CD14-positive monocyte (primary cell): ENCODE results near the gene ITGA11. TPM values are rescaled to one million over a fixed set of nuclear protein-coding genes. Genes with fewer than 3 reads are reported as not detected.

Experiments used
- DNase-seq, 3 donors: peaks; one replicate each; pipeline ENCODE4 v3.0.0-alpha.2; 2011 to 2022
- H2AFZ ChIP-seq: 2 replicates; pipeline ENCODE4 v1.6.0; 2012; ENCODE audit warnings: mild to moderate bottlenecking, low read depth, low read length, inconsistent platforms; ENCODE audit not compliant: insufficient read depth, poor library complexity, severe bottlenecking
- H3K27ac ChIP-seq, 2 donors: 1 replicate in 1 of 2; 2 replicates in 1 of 2; pipeline ENCODE4 v1.5.1; 2012 to 2013; ENCODE audit warnings: low read length in 2 of 2, control low read depth in 1 of 2, inconsistent platforms in 1 of 2, low read depth in 1 of 2, mild to moderate bottlenecking in 1 of 2
- H3K27me3 ChIP-seq, 2 donors: one replicate each; pipeline versions ENCODE4 v1.6.0 to v1.6.1; 2011 to 2013; ENCODE audit warnings: low read length in 2 of 2; ENCODE audit not compliant: control insufficient read depth in 2 of 2, insufficient read depth in 2 of 2
- H3K36me3 ChIP-seq, 2 donors: replicated peaks in 1 of 2; 1 replicate in 1 of 2; 2 replicates in 1 of 2; pipeline versions ENCODE4 v1.5.1 to v1.6.1; 2012 to 2013; ENCODE audit warnings: low read length in 2 of 2, control low read depth in 1 of 2, inconsistent platforms in 1 of 2, mild to moderate bottlenecking in 1 of 2; ENCODE audit not compliant: insufficient read depth in 2 of 2, control insufficient read depth in 1 of 2
- H3K4me1 ChIP-seq, 2 donors: 1 replicate in 1 of 2; 2 replicates in 1 of 2; pipeline versions ENCODE4 v1.5.1 to v1.6.1; 2012 to 2013; ENCODE audit warnings: low read length in 2 of 2, control low read depth in 1 of 2, inconsistent platforms in 1 of 2, mild to moderate bottlenecking in 1 of 2, moderate library complexity in 1 of 2; ENCODE audit not compliant: insufficient read depth in 2 of 2, control insufficient read depth in 1 of 2
- H3K4me2 ChIP-seq: replicated peaks from 2 replicates; pipeline ENCODE3; 2012; ENCODE audit warnings: low read length, moderate library complexity, mild to moderate bottlenecking; ENCODE audit not compliant: poor library complexity, severe bottlenecking; ENCODE audit errors: extremely low read depth
- H3K4me3 ChIP-seq, 3 experiments: fragments of 200-600 bp in 1 of 3; sonication (generic) in 1 of 3; replicated peaks in 1 of 3; 1 replicate in 2 of 3; 2 replicates in 1 of 3; pipeline ENCODE4 v1.5.1; 2011 to 2013; ENCODE audit warnings: low read length in 3 of 3, mild to moderate bottlenecking in 3 of 3, control low read depth in 2 of 3, low read depth in 2 of 3, inconsistent platforms in 1 of 3, moderate library complexity in 1 of 3
- H3K79me2 ChIP-seq: 2 replicates; pipeline ENCODE4 v1.6.0; 2012; ENCODE audit warnings: mild to moderate bottlenecking, control low read depth, inconsistent platforms, low read length, moderate library complexity; ENCODE audit not compliant: insufficient read depth
- H3K9ac ChIP-seq: 2 replicates; pipeline ENCODE4 v1.6.0; 2017; ENCODE audit warnings: low read length, mild to moderate bottlenecking; ENCODE audit not compliant: insufficient read depth, poor library complexity, severe bottlenecking
- H3K9me3 ChIP-seq, 2 donors: replicated peaks in 1 of 2; 1 replicate in 1 of 2; 2 replicates in 1 of 2; pipeline versions ENCODE4 v1.5.1 to v1.6.1; 2012 to 2013; ENCODE audit warnings: low read length in 2 of 2, control low read depth in 1 of 2; ENCODE audit not compliant: control insufficient read depth in 1 of 2, insufficient read depth in 1 of 2
- H4K20me1 ChIP-seq: 2 replicates; pipeline ENCODE4 v1.6.0; 2012; ENCODE audit warnings: mild to moderate bottlenecking, low read length, control low read depth, moderate library complexity; ENCODE audit not compliant: insufficient read depth
- H3K27ac Mint-ChIP-seq, 7 donors: one replicate each; pipeline ENCODE4 v1.8.0; 2020; ENCODE audit warnings: mild to moderate bottlenecking in 7 of 7, mixed read lengths in 7 of 7, moderate library complexity in 6 of 7, inconsistent platforms in 2 of 7
- H3K27me3 Mint-ChIP-seq, 3 donors: one replicate each; pipeline ENCODE4 v1.8.0; 2021 to 2022; ENCODE audit warnings: low read depth in 3 of 3, mild to moderate bottlenecking in 3 of 3, mixed read lengths in 3 of 3, moderate library complexity in 3 of 3, inconsistent platforms in 1 of 3
- H3K36me3 Mint-ChIP-seq, 2 donors: one replicate each; pipeline ENCODE4 v1.8.0; 2020; ENCODE audit warnings: mixed read lengths in 2 of 2, inconsistent platforms in 1 of 2, mild to moderate bottlenecking in 1 of 2
- H3K4me1 Mint-ChIP-seq: one replicate; pipeline ENCODE4 v1.8.0; 2020; ENCODE audit warnings: mild to moderate bottlenecking, mixed read lengths
- H3K4me3 Mint-ChIP-seq, 2 donors: one replicate each; pipeline ENCODE4 v1.8.0; 2020; ENCODE audit warnings: mild to moderate bottlenecking in 2 of 2, mixed read lengths in 2 of 2, moderate library complexity in 1 of 2
- H3K9me3 Mint-ChIP-seq, 7 donors: one replicate each; pipeline ENCODE4 v1.8.0; 2020 to 2022; ENCODE audit warnings: mixed read lengths in 7 of 7, mild to moderate bottlenecking in 6 of 7, moderate library complexity in 6 of 7, inconsistent platforms in 2 of 7
- WGBS: methylation state at CpG from one replicate; pipeline ENCODE4 v1.1.5; 2013; ENCODE audit warnings: missing lambda C conversion rate; ENCODE audit not compliant: insufficient coverage; 5-methylcytosine and 5-hydroxymethylcytosine counted together
- intact Hi-C, 2 donors: fragments of 100-400 bp; cut with micrococcal nuclease; formaldehyde crosslinking; loops; one replicate each; pipeline versions ENCODE4 v1.15.0 to v1.15.1; 2023
- polyA plus RNA-seq, 3 donors: library from polyadenylated mRNA; depleted of rRNA in 1 of 3; unstranded in 2 of 3; stranded (reverse) in 1 of 3; fragments of 300-500 nt in 2 of 3; fragments of >200 nt in 1 of 3; fragmentation: Illumina TruSeq in 2 of 3; gene quantifications; 1 replicate in 2 of 3; 2 replicates in 1 of 3; pipeline ENCODE4 v1.2.3, GENCODE V29; 2012 to 2021
- TF ChIP-seq, protein P1 (sequence below): fragments of 200-600 bp; IDR thresholded peaks from one replicate; pipeline ENCODE4 v1.8.0; 2022; ENCODE audit warnings: antibody characterized with exemption, mild to moderate bottlenecking

The ITGA11 gene
- polyA plus RNA-seq, 3 donors, result under 0.01 to 0.01 TPM; not detected in 1

GRCh38 chr15:68427963-68428362 lies 4.0 kb downstream of the ITGA11 start:
- Histone ChIP-seq H3K36me3 (no peaks in the 10 kb centered on the region), H3K27me3 (peaks cover 29 to 42% of the 10 kb centered on the region in 2 donors), H3K4me1 (peaks cover 8 to 13% of the 10 kb centered on the region in 2 donors), H3K4me3 (no peak overlapping the region), H3K27ac (no peak overlapping the region), H2AFZ (no peak overlapping the region), H3K9ac (no peak overlapping the region), H4K20me1 (no peaks in the 10 kb centered on the region), H3K79me2 (no peaks in the 10 kb centered on the region), H3K9me3 (peaks cover 3 to 12% of the 10 kb centered on the region in 2 donors), H3K4me2 (no peak overlapping the region)
- Mint-ChIP-seq H3K36me3 (no peaks in the 10 kb centered on the region), H3K4me3 (no peak overlapping the region), H3K4me1 (peaks cover 4% of the 10 kb centered on the region), H3K27me3 (peaks cover 42 to 52% (median 50%) of the 10 kb centered on the region in 3 donors), H3K9me3 (peaks cover 0 to 7% (median 0%) of the 10 kb centered on the region in 7 donors), H3K27ac (no peak overlapping the region)
- WGBS, result no CpG with 5 or more reads among the region's 1 CpG
- TF ChIP-seq, protein P1, sequence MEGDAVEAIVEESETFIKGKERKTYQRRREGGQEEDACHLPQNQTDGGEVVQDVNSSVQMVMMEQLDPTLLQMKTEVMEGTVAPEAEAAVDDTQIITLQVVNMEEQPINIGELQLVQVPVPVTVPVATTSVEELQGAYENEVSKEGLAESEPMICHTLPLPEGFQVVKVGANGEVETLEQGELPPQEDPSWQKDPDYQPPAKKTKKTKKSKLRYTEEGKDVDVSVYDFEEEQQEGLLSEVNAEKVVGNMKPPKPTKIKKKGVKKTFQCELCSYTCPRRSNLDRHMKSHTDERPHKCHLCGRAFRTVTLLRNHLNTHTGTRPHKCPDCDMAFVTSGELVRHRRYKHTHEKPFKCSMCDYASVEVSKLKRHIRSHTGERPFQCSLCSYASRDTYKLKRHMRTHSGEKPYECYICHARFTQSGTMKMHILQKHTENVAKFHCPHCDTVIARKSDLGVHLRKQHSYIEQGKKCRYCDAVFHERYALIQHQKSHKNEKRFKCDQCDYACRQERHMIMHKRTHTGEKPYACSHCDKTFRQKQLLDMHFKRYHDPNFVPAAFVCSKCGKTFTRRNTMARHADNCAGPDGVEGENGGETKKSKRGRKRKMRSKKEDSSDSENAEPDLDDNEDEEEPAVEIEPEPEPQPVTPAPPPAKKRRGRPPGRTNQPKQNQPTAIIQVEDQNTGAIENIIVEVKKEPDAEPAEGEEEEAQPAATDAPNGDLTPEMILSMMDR, result no peak
- DNase-seq, result no peak
- intact Hi-C loops, result no loop called here

DNA sequence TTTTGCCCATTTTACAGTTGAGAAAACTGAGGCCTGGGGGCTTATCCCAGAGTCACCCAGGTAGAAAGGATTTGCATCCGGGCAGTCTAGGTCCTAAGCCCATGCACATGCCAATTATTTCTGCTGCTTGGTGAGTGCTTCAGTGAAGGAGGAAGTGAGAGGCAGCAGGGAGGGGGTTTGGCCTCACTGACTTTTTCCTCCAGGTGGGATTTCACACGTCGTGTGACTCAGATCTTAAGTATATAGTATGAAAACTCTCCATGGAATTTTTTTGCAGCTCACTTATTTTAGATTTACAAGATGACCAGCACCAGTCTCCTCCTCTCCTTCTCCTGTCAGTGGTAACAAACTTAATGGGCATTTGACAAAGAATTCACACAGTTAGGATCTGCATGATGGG lies 4.6 kb downstream of the ITGA11 start:
- Histone ChIP-seq H3K4me2 (no peak overlapping the region), H3K27me3 (peaks cover 23 to 36% of the 10 kb centered on the region in 2 donors), H4K20me1 (no peaks in the 10 kb centered on the region), H3K4me1 (peaks cover 8 to 13% of the 10 kb centered on the region in 2 donors), H2AFZ (no peak overlapping the region), H3K36me3 (no peaks in the 10 kb centered on the region), H3K4me3 (no peak overlapping the region), H3K79me2 (no peaks in the 10 kb centered on the region), H3K9ac (no peak overlapping the region), H3K27ac (no peak overlapping the region), H3K9me3 (peaks cover 2 to 6% of the 10 kb centered on the region in 2 donors)
- Mint-ChIP-seq H3K4me1 (peaks cover 4% of the 10 kb centered on the region), H3K27me3 (peaks cover 36 to 46% (median 44%) of the 10 kb centered on the region in 3 donors), H3K4me3 (no peak overlapping the region), H3K36me3 (no peaks in the 10 kb centered on the region), H3K27ac (peak overlapping the region in 1 of 7 donors; percentile 29), H3K9me3 (peaks cover 0 to 7% (median 0%) of the 10 kb centered on the region in 7 donors)
- intact Hi-C loops, result no loop called here
- 20% methylated on average over 1 of the region's 3 CpGs for WGBS
- TF ChIP-seq, protein P1, result no peak
- DNase-seq, result no peak
